HG03439 (cell line): ENCODE measurements around the gene HDAC5.

Experiments used
- ATAC-seq: cut with Tn5 transposase; IDR thresholded peaks from one replicate; pipeline ENCODE4 v1.9.1; 2021; ENCODE audit warnings: mild to moderate bottlenecking, moderate library complexity; ENCODE audit not compliant: unreplicated experiment

The HDAC5 gene

GRCh38 chr17:44091200-44091997 lies 32.0 kb downstream of the HDAC5 start:
- no peak for ATAC-seq

- no peak for ATAC-seq
These were observed 35.2 kb downstream of the HDAC5 start for GRCh38 chr17:44088254-44088653.

- no peak for ATAC-seq
These were observed 36.1 kb downstream of the HDAC5 start for GRCh38 chr17:44087319-44087718.

- no peak for ATAC-seq
These were observed 36.8 kb downstream of the HDAC5 start for GRCh38 chr17:44086364-44087311.

GRCh38 chr17:44085908-44086307 lies 37.5 kb downstream of the HDAC5 start:
- ATAC-seq, result no peak

- no peak for ATAC-seq
These were observed 38.5 kb downstream of the HDAC5 start for GRCh38 chr17:44084921-44085320.

- ATAC-seq, result no peak
These were observed 39.3 kb downstream of the HDAC5 start for GRCh38 chr17:44084131-44084538.

- ATAC-seq, result no peak
These were observed 40.1 kb downstream of the HDAC5 start for GRCh38 chr17:44083250-44083849.

- ATAC-seq, result no peak
These were observed 41.0 kb downstream of the HDAC5 start for GRCh38 chr17:44082256-44082927.

- ATAC-seq, result no peak
These were observed 41.8 kb downstream of the HDAC5 start for GRCh38 chr17:44081681-44082080.

- no peak for ATAC-seq
These were observed 43.3 kb downstream of the HDAC5 start for GRCh38 chr17:44079877-44080821.

GRCh38 chr17:44078412-44078811 lies 45.0 kb downstream of the HDAC5 start:
- ATAC-seq, result no peak

GRCh38 chr17:44077595-44077909 lies 45.9 kb downstream of the HDAC5 start:
- ATAC-seq, result no peak

- ATAC-seq, result no peak
These were observed 46.5 kb downstream of the HDAC5 start for GRCh38 chr17:44076716-44077594.

GRCh38 chr17:44075598-44076293 lies 47.7 kb downstream of the HDAC5 start:
- ATAC-seq, result no peak

GRCh38 chr17:44074911-44075285 lies 48.5 kb downstream of the HDAC5 start:
- ATAC-seq, result no peak

- ATAC-seq, result no peak
These were observed 49.1 kb downstream of the HDAC5 start for GRCh38 chr17:44074231-44074910.

- no peak for ATAC-seq
These were observed 51.7 kb downstream of the HDAC5 start for GRCh38 chr17:44071772-44072171.
